Esophagus squamous epithelium (tissue), 4 donors: Measurements from ENCODE around the gene ZCWPW2.

Experiments
- POLR2A ChIP-seq, 4 donors: fragments of 450-650 bp; IDR thresholded peaks; one replicate each; pipeline ENCODE4 v1.6.1; 2017; ENCODE audit warnings: antibody characterized with exemption in 4 of 4, mild to moderate bottlenecking in 4 of 4, moderate library complexity in 3 of 4
- TF ChIP-seq, protein P1 (sequence below), 6 experiments: fragments of 450-650 bp in 4 of 6; fragments of 200-600 bp in 2 of 6; sonication (generic) in 2 of 6; IDR thresholded peaks; one replicate each; pipeline ENCODE4 v1.5.1; 2016 to 2019; ENCODE audit warnings: antibody characterized with exemption in 6 of 6, mild to moderate bottlenecking in 4 of 6, moderate library complexity in 4 of 6

DNA sequence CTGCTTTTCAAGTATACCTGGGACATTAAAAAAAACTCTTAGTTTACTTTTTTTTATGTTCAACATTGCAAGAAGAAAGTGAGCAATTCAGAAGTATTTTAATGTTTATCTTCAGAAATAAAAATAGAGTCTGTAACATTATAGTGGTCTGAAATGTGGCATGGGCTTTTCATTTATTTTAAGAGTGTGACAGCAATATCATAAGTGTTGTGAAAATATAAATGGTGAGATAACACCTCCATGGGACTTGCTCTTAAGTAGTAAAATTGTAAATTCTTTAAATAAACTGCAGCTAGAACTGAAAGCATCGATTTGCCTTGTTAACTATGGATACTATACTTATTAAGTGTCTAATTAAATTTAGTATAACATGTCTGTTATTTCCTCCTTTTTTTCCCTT lies 48.8 kb upstream of the ZCWPW2 start:
- TF ChIP-seq, protein P1, sequence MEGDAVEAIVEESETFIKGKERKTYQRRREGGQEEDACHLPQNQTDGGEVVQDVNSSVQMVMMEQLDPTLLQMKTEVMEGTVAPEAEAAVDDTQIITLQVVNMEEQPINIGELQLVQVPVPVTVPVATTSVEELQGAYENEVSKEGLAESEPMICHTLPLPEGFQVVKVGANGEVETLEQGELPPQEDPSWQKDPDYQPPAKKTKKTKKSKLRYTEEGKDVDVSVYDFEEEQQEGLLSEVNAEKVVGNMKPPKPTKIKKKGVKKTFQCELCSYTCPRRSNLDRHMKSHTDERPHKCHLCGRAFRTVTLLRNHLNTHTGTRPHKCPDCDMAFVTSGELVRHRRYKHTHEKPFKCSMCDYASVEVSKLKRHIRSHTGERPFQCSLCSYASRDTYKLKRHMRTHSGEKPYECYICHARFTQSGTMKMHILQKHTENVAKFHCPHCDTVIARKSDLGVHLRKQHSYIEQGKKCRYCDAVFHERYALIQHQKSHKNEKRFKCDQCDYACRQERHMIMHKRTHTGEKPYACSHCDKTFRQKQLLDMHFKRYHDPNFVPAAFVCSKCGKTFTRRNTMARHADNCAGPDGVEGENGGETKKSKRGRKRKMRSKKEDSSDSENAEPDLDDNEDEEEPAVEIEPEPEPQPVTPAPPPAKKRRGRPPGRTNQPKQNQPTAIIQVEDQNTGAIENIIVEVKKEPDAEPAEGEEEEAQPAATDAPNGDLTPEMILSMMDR (IDR thresholded peaks at IDR 0.05): no peak
- no peak for TF ChIP-seq POLR2A (IDR thresholded peaks at IDR 0.05)
